Right lobe of liver (tissue), 4 donors: ENCODE data around the gene PDF.

Experiments used
- POLR2A ChIP-seq: fragments of 450-650 bp; IDR thresholded peaks from one replicate; pipeline ENCODE4 v1.6.1; 2017; ENCODE audit warnings: antibody characterized with exemption, mild to moderate bottlenecking
- TF ChIP-seq, protein P1 (sequence below), 4 donors: fragments of 200-600 bp in 3 of 4; fragments of 450-650 bp in 1 of 4; IDR thresholded peaks; one replicate each; pipeline versions ENCODE4 v1.5.1 to v1.8.0; 2016 to 2022; ENCODE audit warnings: antibody characterized with exemption in 4 of 4, mild to moderate bottlenecking in 2 of 4
- donor health status: DM: no; HTN: no; CAD: no.
- donor health status: DM: no; HTN: no; CAD: no.
- donor health status: DM: no; HTN: yes; CAD: no.

DNA sequence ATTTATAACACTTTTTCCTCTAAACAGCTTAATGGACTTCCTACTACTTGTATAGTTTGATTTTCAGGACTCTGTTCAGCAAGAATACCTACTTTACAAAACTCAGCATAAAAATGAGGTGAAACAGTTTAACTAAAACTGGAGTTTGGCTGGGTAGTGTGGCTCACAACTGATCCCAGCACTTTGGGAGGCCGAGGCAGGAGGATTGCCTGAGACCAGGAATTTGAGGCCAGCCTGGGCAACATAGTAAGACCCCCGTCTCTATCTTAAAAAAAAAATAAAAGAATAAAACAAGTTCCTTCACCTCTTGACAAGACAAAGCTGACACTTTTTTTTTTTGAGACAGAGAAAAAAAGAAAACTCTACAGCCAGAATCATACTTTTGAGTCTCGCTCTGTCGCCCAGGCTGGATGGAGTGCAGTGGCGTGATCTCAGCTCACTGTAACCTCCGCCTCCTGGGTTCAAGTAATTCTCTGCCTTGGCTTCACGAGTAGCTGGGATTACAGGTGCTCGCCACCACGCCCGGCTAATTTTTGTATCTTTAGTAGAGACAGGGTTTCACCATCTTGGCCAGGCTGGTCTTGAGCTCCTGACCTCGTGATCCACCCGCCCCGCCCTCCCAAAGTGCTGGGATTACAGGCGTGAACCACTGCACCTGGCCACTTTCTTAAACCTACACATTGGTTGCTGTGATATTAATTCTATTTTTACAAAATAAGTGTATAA, 2.6 kb downstream of the PDF start:
- TF ChIP-seq, protein P1, sequence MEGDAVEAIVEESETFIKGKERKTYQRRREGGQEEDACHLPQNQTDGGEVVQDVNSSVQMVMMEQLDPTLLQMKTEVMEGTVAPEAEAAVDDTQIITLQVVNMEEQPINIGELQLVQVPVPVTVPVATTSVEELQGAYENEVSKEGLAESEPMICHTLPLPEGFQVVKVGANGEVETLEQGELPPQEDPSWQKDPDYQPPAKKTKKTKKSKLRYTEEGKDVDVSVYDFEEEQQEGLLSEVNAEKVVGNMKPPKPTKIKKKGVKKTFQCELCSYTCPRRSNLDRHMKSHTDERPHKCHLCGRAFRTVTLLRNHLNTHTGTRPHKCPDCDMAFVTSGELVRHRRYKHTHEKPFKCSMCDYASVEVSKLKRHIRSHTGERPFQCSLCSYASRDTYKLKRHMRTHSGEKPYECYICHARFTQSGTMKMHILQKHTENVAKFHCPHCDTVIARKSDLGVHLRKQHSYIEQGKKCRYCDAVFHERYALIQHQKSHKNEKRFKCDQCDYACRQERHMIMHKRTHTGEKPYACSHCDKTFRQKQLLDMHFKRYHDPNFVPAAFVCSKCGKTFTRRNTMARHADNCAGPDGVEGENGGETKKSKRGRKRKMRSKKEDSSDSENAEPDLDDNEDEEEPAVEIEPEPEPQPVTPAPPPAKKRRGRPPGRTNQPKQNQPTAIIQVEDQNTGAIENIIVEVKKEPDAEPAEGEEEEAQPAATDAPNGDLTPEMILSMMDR (IDR thresholded peaks at IDR 0.05) = no peak
- no peak for TF ChIP-seq POLR2A
